ENCODE data around the gene SPAG16.
"Not testable (repeated sequence)": the region's sequence is repeated elsewhere in the genome, so short reads cannot be mapped to it uniquely, and the experiment has no call there.

Gene SPAG16

GRCh38 chr2:213664817-213665216 lies 380.6 kb downstream of the SPAG16 start:
- no peak for DNase-seq (ENCODE audit: low read depth)
- in situ Hi-C loops (cut with HindIII; ENCODE audit: low sequenced_read_pairs), result no loop called here
- no peak overlapping the region for H3K4me3 ChIP-seq (ENCODE audit: low read depth, low read length)
- no peak for TF ChIP-seq CTCF (IDR thresholded peaks at IDR 0.05; ENCODE audit: low read depth, low read length, missing control alignments)

DNA sequence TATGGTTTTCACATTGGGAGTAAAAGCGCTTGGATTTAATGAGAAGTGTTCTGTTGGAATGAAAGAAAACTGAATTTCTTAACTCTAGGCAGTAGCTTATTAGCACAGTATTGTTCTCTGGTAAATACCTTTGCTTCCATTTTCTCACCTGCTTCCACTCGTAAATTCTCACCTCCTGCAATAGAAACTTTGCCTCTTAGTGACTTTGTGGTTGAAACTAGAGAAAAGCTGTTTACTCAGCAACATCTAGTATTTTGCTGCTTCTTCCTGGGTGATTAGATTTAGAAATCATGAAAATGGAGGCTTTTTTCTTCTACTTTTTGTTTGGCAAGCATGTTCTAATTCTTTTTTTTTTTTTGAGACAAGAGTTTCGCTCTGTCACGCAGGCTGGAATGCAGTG lies 385.4 kb downstream of the SPAG16 start:
- no peak for TF ChIP-seq CTCF (IDR thresholded peaks at IDR 0.05; ENCODE audit: low read depth, low read length, missing control alignments)
- no peak overlapping the region for H3K4me3 ChIP-seq (ENCODE audit: low read depth, low read length)
- in situ Hi-C loops (cut with HindIII; ENCODE audit: low sequenced_read_pairs), result no loop called here
- no peak for DNase-seq (ENCODE audit: low read depth)

GRCh38 chr2:213678437-213679218 lies 394.4 kb downstream of the SPAG16 start:
- DNase-seq (ENCODE audit: low read depth), result no peak
- H3K4me3 ChIP-seq (ENCODE audit: low read depth, low read length), result no peak overlapping the region
- no peak for TF ChIP-seq CTCF (IDR thresholded peaks at IDR 0.05; ENCODE audit: low read depth, low read length, missing control alignments)
- in situ Hi-C loops (cut with HindIII; ENCODE audit: low sequenced_read_pairs), result no loop called here

DNA sequence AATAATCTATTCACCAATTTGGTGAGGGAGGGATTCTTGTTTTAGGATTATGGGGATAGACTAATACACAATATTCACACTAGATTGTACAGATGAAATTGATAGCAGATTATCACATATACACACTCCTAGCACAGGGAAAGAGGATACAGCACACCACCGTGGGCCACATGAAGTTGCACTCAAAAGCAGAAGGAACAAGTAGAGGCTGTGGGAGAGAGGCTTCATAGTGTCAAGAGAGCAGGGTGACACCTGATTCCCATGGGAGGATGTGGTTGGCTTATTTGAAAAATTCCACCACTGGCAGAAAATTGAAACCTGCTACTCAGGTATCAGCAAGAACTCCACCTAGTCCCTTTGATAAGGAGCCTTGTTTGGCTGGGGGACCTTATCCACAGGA lies 395.6 kb downstream of the SPAG16 start:
- H3K4me3 ChIP-seq (ENCODE audit: low read depth, low read length), result no peak overlapping the region
- DNase-seq (ENCODE audit: low read depth), result no peak
- TF ChIP-seq CTCF (IDR thresholded peaks at IDR 0.05; ENCODE audit: low read depth, low read length, missing control alignments), result no peak
- in situ Hi-C loops (cut with HindIII; ENCODE audit: low sequenced_read_pairs), result no loop called here

GRCh38 chr2:213682276-213682675 lies 398.0 kb downstream of the SPAG16 start:
- no peak for DNase-seq (ENCODE audit: low read depth)
- no peak for TF ChIP-seq CTCF (IDR thresholded peaks at IDR 0.05; ENCODE audit: low read depth, low read length, missing control alignments)
- H3K4me3 ChIP-seq (ENCODE audit: low read depth, low read length), result no peak overlapping the region
- in situ Hi-C loops (cut with HindIII; ENCODE audit: low sequenced_read_pairs), result no loop called here

GRCh38 chr2:213688133-213688532 lies 403.9 kb downstream of the SPAG16 start:
- DNase-seq (ENCODE audit: low read depth), result no peak
- in situ Hi-C loops (cut with HindIII; ENCODE audit: low sequenced_read_pairs), result no loop called here
- no peak for TF ChIP-seq CTCF (IDR thresholded peaks at IDR 0.05; ENCODE audit: low read depth, low read length, missing control alignments)
- no peak overlapping the region for H3K4me3 ChIP-seq (ENCODE audit: low read depth, low read length)

GRCh38 chr2:213688825-213689224 lies 404.6 kb downstream of the SPAG16 start:
- H3K4me3 ChIP-seq (ENCODE audit: low read depth, low read length); in situ Hi-C loops (cut with HindIII; ENCODE audit: low sequenced_read_pairs); DNase-seq (ENCODE audit: low read depth): not testable (repeated sequence)

All from astrocyte of the cerebellum (primary cell).